CD14-positive monocyte (primary cell): Measurements from ENCODE around the gene KCNJ4. TPM values are rescaled to one million over a fixed set of nuclear protein-coding genes. Genes with fewer than 3 reads are reported as not detected.

Experiments used
- DNase-seq, 3 donors: peaks; one replicate each; pipeline ENCODE4 v3.0.0-alpha.2; 2011 to 2022
- H2AFZ ChIP-seq: 2 replicates; pipeline ENCODE4 v1.6.0; 2012; ENCODE audit warnings: mild to moderate bottlenecking, low read depth, low read length, inconsistent platforms; ENCODE audit not compliant: insufficient read depth, poor library complexity, severe bottlenecking
- H3K27ac ChIP-seq, 2 donors: 1 replicate in 1 of 2; 2 replicates in 1 of 2; pipeline ENCODE4 v1.5.1; 2012 to 2013; ENCODE audit warnings: low read length in 2 of 2, control low read depth in 1 of 2, inconsistent platforms in 1 of 2, low read depth in 1 of 2, mild to moderate bottlenecking in 1 of 2
- H3K27me3 ChIP-seq, 2 donors: one replicate each; pipeline versions ENCODE4 v1.6.0 to v1.6.1; 2011 to 2013; ENCODE audit warnings: low read length in 2 of 2; ENCODE audit not compliant: control insufficient read depth in 2 of 2, insufficient read depth in 2 of 2
- H3K36me3 ChIP-seq, 2 donors: replicated peaks in 1 of 2; 1 replicate in 1 of 2; 2 replicates in 1 of 2; pipeline versions ENCODE4 v1.5.1 to v1.6.1; 2012 to 2013; ENCODE audit warnings: low read length in 2 of 2, control low read depth in 1 of 2, inconsistent platforms in 1 of 2, mild to moderate bottlenecking in 1 of 2; ENCODE audit not compliant: insufficient read depth in 2 of 2, control insufficient read depth in 1 of 2
- H3K4me1 ChIP-seq, 2 donors: 1 replicate in 1 of 2; 2 replicates in 1 of 2; pipeline versions ENCODE4 v1.5.1 to v1.6.1; 2012 to 2013; ENCODE audit warnings: low read length in 2 of 2, control low read depth in 1 of 2, inconsistent platforms in 1 of 2, mild to moderate bottlenecking in 1 of 2, moderate library complexity in 1 of 2; ENCODE audit not compliant: insufficient read depth in 2 of 2, control insufficient read depth in 1 of 2
- H3K4me2 ChIP-seq: replicated peaks from 2 replicates; pipeline ENCODE3; 2012; ENCODE audit warnings: low read length, moderate library complexity, mild to moderate bottlenecking; ENCODE audit not compliant: poor library complexity, severe bottlenecking; ENCODE audit errors: extremely low read depth
- H3K4me3 ChIP-seq, 3 experiments: fragments of 200-600 bp in 1 of 3; sonication (generic) in 1 of 3; replicated peaks in 1 of 3; 1 replicate in 2 of 3; 2 replicates in 1 of 3; pipeline ENCODE4 v1.5.1; 2011 to 2013; ENCODE audit warnings: low read length in 3 of 3, mild to moderate bottlenecking in 3 of 3, control low read depth in 2 of 3, low read depth in 2 of 3, inconsistent platforms in 1 of 3, moderate library complexity in 1 of 3
- H3K79me2 ChIP-seq: 2 replicates; pipeline ENCODE4 v1.6.0; 2012; ENCODE audit warnings: mild to moderate bottlenecking, control low read depth, inconsistent platforms, low read length, moderate library complexity; ENCODE audit not compliant: insufficient read depth
- H3K9ac ChIP-seq: 2 replicates; pipeline ENCODE4 v1.6.0; 2017; ENCODE audit warnings: low read length, mild to moderate bottlenecking; ENCODE audit not compliant: insufficient read depth, poor library complexity, severe bottlenecking
- H3K9me3 ChIP-seq, 2 donors: replicated peaks in 1 of 2; 1 replicate in 1 of 2; 2 replicates in 1 of 2; pipeline versions ENCODE4 v1.5.1 to v1.6.1; 2012 to 2013; ENCODE audit warnings: low read length in 2 of 2, control low read depth in 1 of 2; ENCODE audit not compliant: control insufficient read depth in 1 of 2, insufficient read depth in 1 of 2
- H4K20me1 ChIP-seq: 2 replicates; pipeline ENCODE4 v1.6.0; 2012; ENCODE audit warnings: mild to moderate bottlenecking, low read length, control low read depth, moderate library complexity; ENCODE audit not compliant: insufficient read depth
- H3K27ac Mint-ChIP-seq, 7 donors: one replicate each; pipeline ENCODE4 v1.8.0; 2020; ENCODE audit warnings: mild to moderate bottlenecking in 7 of 7, mixed read lengths in 7 of 7, moderate library complexity in 6 of 7, inconsistent platforms in 2 of 7
- H3K27me3 Mint-ChIP-seq, 3 donors: one replicate each; pipeline ENCODE4 v1.8.0; 2021 to 2022; ENCODE audit warnings: low read depth in 3 of 3, mild to moderate bottlenecking in 3 of 3, mixed read lengths in 3 of 3, moderate library complexity in 3 of 3, inconsistent platforms in 1 of 3
- H3K36me3 Mint-ChIP-seq, 2 donors: one replicate each; pipeline ENCODE4 v1.8.0; 2020; ENCODE audit warnings: mixed read lengths in 2 of 2, inconsistent platforms in 1 of 2, mild to moderate bottlenecking in 1 of 2
- H3K4me1 Mint-ChIP-seq: one replicate; pipeline ENCODE4 v1.8.0; 2020; ENCODE audit warnings: mild to moderate bottlenecking, mixed read lengths
- H3K4me3 Mint-ChIP-seq, 2 donors: one replicate each; pipeline ENCODE4 v1.8.0; 2020; ENCODE audit warnings: mild to moderate bottlenecking in 2 of 2, mixed read lengths in 2 of 2, moderate library complexity in 1 of 2
- H3K9me3 Mint-ChIP-seq, 7 donors: one replicate each; pipeline ENCODE4 v1.8.0; 2020 to 2022; ENCODE audit warnings: mixed read lengths in 7 of 7, mild to moderate bottlenecking in 6 of 7, moderate library complexity in 6 of 7, inconsistent platforms in 2 of 7
- WGBS: methylation state at CpG from one replicate; pipeline ENCODE4 v1.1.5; 2013; ENCODE audit warnings: missing lambda C conversion rate; ENCODE audit not compliant: insufficient coverage; 5-methylcytosine and 5-hydroxymethylcytosine counted together
- intact Hi-C, 2 donors: fragments of 100-400 bp; cut with micrococcal nuclease; formaldehyde crosslinking; loops; one replicate each; pipeline versions ENCODE4 v1.15.0 to v1.15.1; 2023
- polyA plus RNA-seq, 3 donors: library from polyadenylated mRNA; depleted of rRNA in 1 of 3; unstranded in 2 of 3; stranded (reverse) in 1 of 3; fragments of 300-500 nt in 2 of 3; fragments of >200 nt in 1 of 3; fragmentation: Illumina TruSeq in 2 of 3; gene quantifications; 1 replicate in 2 of 3; 2 replicates in 1 of 3; pipeline ENCODE4 v1.2.3, GENCODE V29; 2012 to 2021
- TF ChIP-seq, protein P1 (sequence below): fragments of 200-600 bp; IDR thresholded peaks from one replicate; pipeline ENCODE4 v1.8.0; 2022; ENCODE audit warnings: antibody characterized with exemption, mild to moderate bottlenecking

KCNJ4 gene
- polyA plus RNA-seq, 3 donors = not detected

GRCh38 chr22:38433871-38434270 lies 21.1 kb downstream of the KCNJ4 start:
- Histone ChIP-seq H3K4me3 (no peak overlapping the region), H3K79me2 (no peaks in the 10 kb centered on the region), H3K9ac (no peak overlapping the region), H3K4me2 (no peak overlapping the region), H4K20me1 (no peaks in the 10 kb centered on the region), H3K27ac (no peak overlapping the region), H3K36me3 (no peaks in the 10 kb centered on the region), H2AFZ (no peak overlapping the region), H3K4me1 (no peaks in the 10 kb centered on the region), H3K9me3 (no peaks in the 10 kb centered on the region), H3K27me3 (no peaks in the 10 kb centered on the region)
- 93% methylated on average over 6 of the region's 8 CpGs for WGBS
- intact Hi-C loops = no loop called here
- H3K27me3 Mint-ChIP-seq = peaks cover 8 to 22% (median 10%) of the 10 kb centered on the region in 3 donors
- DNase-seq = no peak
- peaks cover 0 to 2% (median 0%) of the 10 kb centered on the region in 7 donors for H3K9me3 Mint-ChIP-seq
- H3K36me3 Mint-ChIP-seq = no peaks in the 10 kb centered on the region
- no peak overlapping the region for H3K4me3 Mint-ChIP-seq
- H3K27ac Mint-ChIP-seq = no peak overlapping the region
- TF ChIP-seq, protein P1, sequence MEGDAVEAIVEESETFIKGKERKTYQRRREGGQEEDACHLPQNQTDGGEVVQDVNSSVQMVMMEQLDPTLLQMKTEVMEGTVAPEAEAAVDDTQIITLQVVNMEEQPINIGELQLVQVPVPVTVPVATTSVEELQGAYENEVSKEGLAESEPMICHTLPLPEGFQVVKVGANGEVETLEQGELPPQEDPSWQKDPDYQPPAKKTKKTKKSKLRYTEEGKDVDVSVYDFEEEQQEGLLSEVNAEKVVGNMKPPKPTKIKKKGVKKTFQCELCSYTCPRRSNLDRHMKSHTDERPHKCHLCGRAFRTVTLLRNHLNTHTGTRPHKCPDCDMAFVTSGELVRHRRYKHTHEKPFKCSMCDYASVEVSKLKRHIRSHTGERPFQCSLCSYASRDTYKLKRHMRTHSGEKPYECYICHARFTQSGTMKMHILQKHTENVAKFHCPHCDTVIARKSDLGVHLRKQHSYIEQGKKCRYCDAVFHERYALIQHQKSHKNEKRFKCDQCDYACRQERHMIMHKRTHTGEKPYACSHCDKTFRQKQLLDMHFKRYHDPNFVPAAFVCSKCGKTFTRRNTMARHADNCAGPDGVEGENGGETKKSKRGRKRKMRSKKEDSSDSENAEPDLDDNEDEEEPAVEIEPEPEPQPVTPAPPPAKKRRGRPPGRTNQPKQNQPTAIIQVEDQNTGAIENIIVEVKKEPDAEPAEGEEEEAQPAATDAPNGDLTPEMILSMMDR = no peak
- no peaks in the 10 kb centered on the region for H3K4me1 Mint-ChIP-seq

GRCh38 chr22:38432264-38432663 lies 22.7 kb downstream of the KCNJ4 start:
- Mint-ChIP-seq H3K9me3 (no peaks in the 10 kb centered on the region), H3K27me3 (peaks cover 5 to 18% (median 10%) of the 10 kb centered on the region in 3 donors), H3K36me3 (no peaks in the 10 kb centered on the region), H3K4me3 (no peak overlapping the region), H3K27ac (no peak overlapping the region), H3K4me1 (no peaks in the 10 kb centered on the region)
- Histone ChIP-seq H3K4me2 (no peak overlapping the region), H3K36me3 (no peaks in the 10 kb centered on the region), H3K9me3 (no peaks in the 10 kb centered on the region), H2AFZ (no peak overlapping the region), H3K27me3 (no peaks in the 10 kb centered on the region), H3K79me2 (no peaks in the 10 kb centered on the region), H3K4me1 (no peaks in the 10 kb centered on the region), H4K20me1 (no peaks in the 10 kb centered on the region), H3K9ac (no peak overlapping the region), H3K27ac (no peak overlapping the region), H3K4me3 (no peak overlapping the region)
- intact Hi-C loops = no loop called here
- no peak for DNase-seq
- TF ChIP-seq, protein P1 = no peak
- no CpG with 5 or more reads among the region's 1 CpG for WGBS
